H1 (cell line): ENCODE results near the gene CALHM2. TPM values are rescaled to one million over a fixed set of nuclear protein-coding genes. Genes with fewer than 3 reads are reported as not detected.

Experiments
- ASH2L ChIP-seq: fragments of 200-600, 300-600 bp; sonication (generic); IDR thresholded peaks from one replicate; pipeline ENCODE4 v1.7.1; 2017; ENCODE audit warnings: low read length
- CEBPB ChIP-seq: IDR thresholded peaks from 2 replicates; pipeline ENCODE4 v1.6.1; 2012; ENCODE audit warnings: low read depth, low read length
- CREB1 ChIP-seq: IDR thresholded peaks from 2 replicates; pipeline ENCODE4 v1.6.1; 2012; ENCODE audit warnings: inconsistent platforms
- EGR1 ChIP-seq: IDR thresholded peaks from 2 replicates; pipeline ENCODE4 v1.6.1; 2011; ENCODE audit warnings: low read depth, low read length, borderline replicate concordance
- FOSL1 ChIP-seq: IDR thresholded peaks from 2 replicates; pipeline ENCODE4 v1.6.1; 2011; ENCODE audit warnings: mild to moderate bottlenecking, low read depth, low read length, moderate library complexity; ENCODE audit not compliant: insufficient read depth
- GTF2F1 ChIP-seq: IDR thresholded peaks from 2 replicates; pipeline ENCODE4 v1.6.1; 2012; ENCODE audit warnings: low read depth, low read length, improper control_type of control experiment, borderline replicate concordance
- KDM4A ChIP-seq: IDR thresholded peaks from one replicate; pipeline ENCODE4 v1.7.1; 2012; ENCODE audit warnings: low read depth, mild to moderate bottlenecking, moderate library complexity, low read length, inconsistent platforms; ENCODE audit not compliant: severe bottlenecking
- POLR2A ChIP-seq, 2 experiments: IDR thresholded peaks; 1 replicate in 1 of 2; 2 replicates in 1 of 2; pipeline ENCODE4 v1.6.1; 2011; ENCODE audit warnings: low read depth in 2 of 2, low read length in 2 of 2, mild to moderate bottlenecking in 2 of 2; ENCODE audit errors: control extremely low read depth in 1 of 2
- POLR2AphosphoS5 ChIP-seq: IDR thresholded peaks from 2 replicates; pipeline ENCODE4 v1.6.1; 2011; ENCODE audit warnings: low read depth, low read length
- SIX5 ChIP-seq: IDR thresholded peaks from 2 replicates; pipeline ENCODE4 v1.6.1; 2011; ENCODE audit warnings: mild to moderate bottlenecking, low read depth, low read length
- TAF1 ChIP-seq: IDR thresholded peaks from 2 replicates; pipeline ENCODE4 v1.6.1; 2011; ENCODE audit warnings: mild to moderate bottlenecking, low read depth, low read length
- polyA plus RNA-seq, 7 experiments: library from polyadenylated mRNA; depleted of rRNA in 3 of 7; stranded (reverse) in 5 of 7; unstranded in 2 of 7; fragments of >200 nt in 5 of 7; fragments of 200-250 nt in 2 of 7; gene quantifications; 1 replicate in 5 of 7; 2 replicates in 1 of 7; 4 replicates in 1 of 7; pipeline versions ENCODE4 v1.2.1 to v1.2.3, GENCODE V29; 2011 to 2013; ENCODE audit warnings: missing spikeins in 2 of 7, mixed read lengths in 2 of 7
- total RNA-seq: library from RNA; stranded (reverse); fragmentation: NEBNext Ultra II Directional; extraction: Animal tissue kit (Norgen Biotek cat#: 25700); gene quantifications from 2 replicates; pipeline ENCODE4 v1.2.1, GENCODE V29; 2021
- TF ChIP-seq, protein P1 (sequence below): IDR thresholded peaks from 2 replicates; pipeline ENCODE4 v1.6.1; 2012; ENCODE audit warnings: low read length, inconsistent platforms

Gene CALHM2
- total and polyA plus RNA-seq, 2 of the 8 experiments (the other 6 are each of a cell fraction or from before 2014, with no cell fraction given): 1.2 to 2.4 TPM

DNA sequence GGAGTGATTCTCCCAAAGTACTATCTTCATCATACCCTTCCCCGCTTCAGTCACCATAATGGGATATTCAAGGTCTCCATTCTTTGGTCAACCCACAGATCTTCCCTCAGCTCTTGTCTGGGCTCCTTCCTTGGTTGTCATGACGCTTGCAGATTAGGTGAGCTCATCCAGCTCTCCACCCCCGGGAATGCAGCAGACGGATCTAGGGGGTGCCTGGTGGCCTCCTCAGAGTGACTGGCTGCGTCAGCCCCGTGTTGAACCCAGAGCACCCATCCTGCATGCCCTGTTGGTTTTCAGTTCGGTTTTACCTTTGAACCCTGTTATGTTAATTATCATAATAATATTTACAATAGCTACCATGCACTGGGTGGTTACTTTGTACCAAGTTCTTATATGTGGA, 47.7 kb upstream of the CALHM2 start (continued):
- TF ChIP-seq KDM4A (no peak), ASH2L (no peak), TAF1 (no peak), POLR2A (IDR thresholded peaks at IDR 0.05; ENCODE audit: control extremely low read depth in 1 of 2, low read depth in 2 of 2, low read length in 2 of 2) (no peak), CREB1 (no peak), GTF2F1 (no peak), FOSL1 (no peak), CEBPB (no peak), EGR1 (no peak), SIX5 (no peak), POLR2AphosphoS5 (no peak)
- TF ChIP-seq, protein P1, sequence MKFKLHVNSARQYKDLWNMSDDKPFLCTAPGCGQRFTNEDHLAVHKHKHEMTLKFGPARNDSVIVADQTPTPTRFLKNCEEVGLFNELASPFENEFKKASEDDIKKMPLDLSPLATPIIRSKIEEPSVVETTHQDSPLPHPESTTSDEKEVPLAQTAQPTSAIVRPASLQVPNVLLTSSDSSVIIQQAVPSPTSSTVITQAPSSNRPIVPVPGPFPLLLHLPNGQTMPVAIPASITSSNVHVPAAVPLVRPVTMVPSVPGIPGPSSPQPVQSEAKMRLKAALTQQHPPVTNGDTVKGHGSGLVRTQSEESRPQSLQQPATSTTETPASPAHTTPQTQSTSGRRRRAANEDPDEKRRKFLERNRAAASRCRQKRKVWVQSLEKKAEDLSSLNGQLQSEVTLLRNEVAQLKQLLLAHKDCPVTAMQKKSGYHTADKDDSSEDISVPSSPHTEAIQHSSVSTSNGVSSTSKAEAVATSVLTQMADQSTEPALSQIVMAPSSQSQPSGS: no peak
